ENCODE results near the gene LIPC.

Gene LIPC

GRCh38 chr15:58453931-58454793 lies 22.4 kb downstream of the LIPC start:
- DNase-seq (ENCODE audit: insufficient read length, low spot score) (no peak), FAIRE-seq (no peak)

GRCh38 chr15:58454950-58455401 lies 23.2 kb downstream of the LIPC start:
- no peak for FAIRE-seq
- no peak for DNase-seq (ENCODE audit: insufficient read length, low spot score)

GRCh38 chr15:58457466-58457965 lies 25.7 kb downstream of the LIPC start:
- peak; percentile 25 for DNase-seq (ENCODE audit: insufficient read length, low spot score)
- FAIRE-seq: no peak

- FAIRE-seq: no peak
- no peak for DNase-seq (ENCODE audit: insufficient read length, low spot score)
Observed at GRCh38 chr15:58458076-58458475, 26.3 kb downstream of the LIPC start.

- FAIRE-seq (no peak), DNase-seq (ENCODE audit: insufficient read length, low spot score) (no peak)
Observed at GRCh38 chr15:58459045-58459444, 27.3 kb downstream of the LIPC start.

GRCh38 chr15:58459560-58459959 lies 27.8 kb downstream of the LIPC start:
- FAIRE-seq: no peak

GRCh38 chr15:58460116-58460790 lies 28.5 kb downstream of the LIPC start:
- no peak for FAIRE-seq
- DNase-seq (ENCODE audit: insufficient read length, low spot score): no peak

More at GRCh38 chr15:58459560-58459959, 27.8 kb downstream of the LIPC start:
- DNase-seq (ENCODE audit: insufficient read length, low spot score): no peak

- DNase-seq (ENCODE audit: insufficient read length, low spot score) (no peak), FAIRE-seq (no peak)
Observed at GRCh38 chr15:58460872-58461271, 29.1 kb downstream of the LIPC start.

GRCh38 chr15:58462547-58462946 lies 30.8 kb downstream of the LIPC start:
- DNase-seq (ENCODE audit: insufficient read length, low spot score) (no peak), FAIRE-seq (no peak)

- DNase-seq (ENCODE audit: insufficient read length, low spot score) (no peak), FAIRE-seq (no peak)
Observed at GRCh38 chr15:58462973-58463663, 31.3 kb downstream of the LIPC start.

GRCh38 chr15:58463815-58464650 lies 32.2 kb downstream of the LIPC start:
- no peak for DNase-seq (ENCODE audit: insufficient read length, low spot score)
- no peak for FAIRE-seq

- FAIRE-seq (no peak), DNase-seq (ENCODE audit: insufficient read length, low spot score) (no peak)
Observed at GRCh38 chr15:58465070-58465469, 33.3 kb downstream of the LIPC start.

GRCh38 chr15:58465866-58466517 lies 34.2 kb downstream of the LIPC start:
- no peak for FAIRE-seq
- no peak for DNase-seq (ENCODE audit: insufficient read length, low spot score)

- DNase-seq (ENCODE audit: insufficient read length, low spot score): no peak
- FAIRE-seq: no peak
Observed at GRCh38 chr15:58466566-58466965, 34.8 kb downstream of the LIPC start.

- FAIRE-seq (no peak), DNase-seq (ENCODE audit: insufficient read length, low spot score) (no peak)
Observed at GRCh38 chr15:58467121-58467721, 35.4 kb downstream of the LIPC start.

- no peak for DNase-seq (ENCODE audit: insufficient read length, low spot score)
- no peak for FAIRE-seq
Observed at GRCh38 chr15:58467722-58468423, 36.1 kb downstream of the LIPC start.

GRCh38 chr15:58469432-58470353 lies 37.9 kb downstream of the LIPC start:
- no peak for FAIRE-seq

GRCh38 chr15:58471348-58471747 lies 39.6 kb downstream of the LIPC start:
- DNase-seq (ENCODE audit: insufficient read length, low spot score) (no peak), FAIRE-seq (no peak)

More at GRCh38 chr15:58469432-58470353, 37.9 kb downstream of the LIPC start:
- peak; percentile 41 for DNase-seq (ENCODE audit: insufficient read length, low spot score)
